GM19467 (cell line): ENCODE data around the gene ZNF691.

Source experiments
- ATAC-seq: cut with Tn5 transposase; IDR thresholded peaks from one replicate; pipeline ENCODE4 v1.9.1; 2021; ENCODE audit warnings: mild to moderate bottlenecking, moderate library complexity; ENCODE audit not compliant: unreplicated experiment

Gene ZNF691

DNA sequence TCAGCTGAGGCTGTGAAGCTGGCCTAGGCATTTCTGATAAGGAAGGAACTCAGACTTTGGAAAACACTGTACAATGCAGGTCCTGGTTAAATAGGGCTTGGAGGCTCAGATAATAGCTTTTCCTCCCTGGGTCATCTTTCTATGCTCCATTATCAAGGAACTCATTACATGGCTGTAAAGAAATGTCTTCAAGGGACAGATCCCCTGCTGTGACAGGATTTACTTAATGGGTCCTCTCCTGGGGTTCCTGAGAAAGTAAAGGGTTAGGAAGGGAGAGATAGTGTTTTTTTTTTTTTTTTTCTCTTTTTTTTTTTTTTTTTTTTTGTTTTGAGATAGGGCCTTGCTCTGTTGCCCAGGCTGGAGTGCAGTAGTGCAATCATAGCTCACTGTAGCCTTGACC is 15.1 kb upstream of the ZNF691 start:
- ATAC-seq = no peak

DNA sequence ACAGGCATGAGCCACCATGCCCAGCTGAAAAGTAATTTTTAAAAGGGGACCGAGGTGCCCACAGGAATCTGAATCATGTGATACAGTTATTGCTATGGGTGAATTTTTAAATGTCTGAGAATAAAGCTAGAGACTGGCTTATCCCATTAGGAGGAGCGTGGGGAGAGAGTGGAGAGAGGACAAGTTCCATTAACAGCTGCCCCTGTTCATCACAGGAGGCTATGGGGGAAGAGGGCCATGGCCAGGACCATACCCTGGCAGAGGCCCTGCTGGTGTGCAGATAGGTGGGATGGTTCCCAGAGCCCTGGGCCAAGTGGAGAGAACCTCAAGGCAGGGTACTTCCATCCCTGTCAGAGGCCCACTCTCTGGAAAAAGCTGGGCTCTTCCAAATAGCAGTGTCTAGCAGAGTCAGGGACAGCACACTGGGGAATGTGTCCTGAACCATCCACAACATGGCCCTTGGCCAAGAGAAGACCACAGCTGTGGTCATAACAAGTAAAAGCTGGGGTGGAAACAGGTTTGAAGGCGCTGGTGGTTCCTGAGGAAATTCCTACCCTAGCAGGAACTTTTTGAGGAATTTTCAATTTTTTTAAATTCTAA is 13.7 kb upstream of the ZNF691 start:
- no peak for ATAC-seq

DNA sequence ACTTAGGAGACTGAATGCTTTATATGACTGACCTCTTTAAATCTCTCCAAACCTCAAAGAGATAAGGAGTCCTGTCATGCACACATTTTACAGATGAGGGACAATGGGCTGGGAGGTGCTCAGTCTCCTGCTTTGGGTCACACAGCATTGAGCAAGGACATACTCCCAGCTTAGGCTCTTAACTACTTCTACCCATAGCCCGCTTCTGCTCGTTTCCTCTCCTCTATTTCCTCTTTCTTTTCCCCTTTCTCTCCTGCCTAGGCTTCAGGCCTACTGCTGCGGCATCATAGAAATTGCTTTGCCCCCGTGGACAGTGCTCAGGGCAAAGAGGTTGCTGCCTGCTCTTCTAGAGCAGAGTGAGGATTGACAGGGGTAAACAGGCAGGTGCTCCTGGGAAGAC is 12.4 kb upstream of the ZNF691 start:
- no peak for ATAC-seq

DNA sequence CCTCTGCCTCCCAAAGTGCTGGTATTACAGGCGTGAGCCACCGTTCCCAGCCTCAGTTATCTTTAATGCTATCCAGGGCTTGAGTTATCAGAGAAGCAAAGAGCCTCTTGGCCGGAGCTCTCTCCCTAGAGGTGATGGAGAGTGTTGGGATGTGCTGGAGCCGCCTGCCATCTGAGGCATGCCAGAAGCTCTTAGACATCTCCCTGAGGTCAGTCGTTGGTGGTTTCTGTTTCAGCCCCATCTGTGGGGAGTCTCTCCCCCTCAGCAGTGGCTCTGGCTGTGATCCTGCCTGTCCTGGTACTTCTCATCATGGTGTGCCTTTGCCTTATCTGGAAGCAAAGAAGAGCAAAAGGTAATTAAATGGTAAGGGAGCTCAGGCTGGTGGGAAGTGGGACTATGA is 11.6 kb upstream of the ZNF691 start:
- ATAC-seq = no peak

DNA sequence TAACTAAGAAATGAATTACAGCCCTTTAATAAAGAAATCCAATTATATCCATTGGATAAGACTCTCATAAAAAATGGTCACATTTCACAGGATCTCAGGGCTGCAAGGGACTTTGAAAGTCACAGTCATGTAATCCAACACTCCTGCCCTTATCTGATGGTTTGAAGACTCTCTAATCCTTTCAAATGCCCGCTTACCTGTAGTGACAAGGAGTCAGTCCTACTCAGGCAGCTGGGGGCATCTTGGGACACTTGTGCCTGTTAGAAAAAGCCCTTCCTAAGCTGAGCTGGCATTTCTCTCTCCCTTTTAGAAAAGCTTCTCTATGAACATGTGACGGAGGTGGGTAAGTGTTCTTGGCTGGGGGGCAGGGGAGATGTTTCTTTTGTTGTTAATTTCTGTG is 11.0 kb upstream of the ZNF691 start:
- no peak for ATAC-seq

DNA sequence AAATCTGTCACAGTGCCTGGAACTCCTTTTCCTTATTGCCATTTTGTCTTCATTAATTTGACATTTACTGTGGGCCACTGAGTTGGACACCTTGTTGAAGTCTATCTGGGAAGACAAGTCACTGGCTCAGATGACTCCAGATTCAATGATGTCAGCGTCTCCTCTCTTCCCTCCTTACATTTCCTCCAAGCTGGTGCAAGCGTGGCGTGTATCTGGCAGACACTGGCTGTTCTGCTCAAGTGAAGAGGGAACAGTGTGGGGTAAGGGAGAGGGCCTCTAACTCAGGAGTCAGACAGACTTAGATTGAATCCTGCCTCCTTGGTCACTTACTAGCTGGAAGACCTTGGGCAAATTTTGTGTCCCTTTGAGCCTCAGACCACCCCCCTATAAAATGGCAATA is 8.7 kb upstream of the ZNF691 start:
- ATAC-seq = no peak

DNA sequence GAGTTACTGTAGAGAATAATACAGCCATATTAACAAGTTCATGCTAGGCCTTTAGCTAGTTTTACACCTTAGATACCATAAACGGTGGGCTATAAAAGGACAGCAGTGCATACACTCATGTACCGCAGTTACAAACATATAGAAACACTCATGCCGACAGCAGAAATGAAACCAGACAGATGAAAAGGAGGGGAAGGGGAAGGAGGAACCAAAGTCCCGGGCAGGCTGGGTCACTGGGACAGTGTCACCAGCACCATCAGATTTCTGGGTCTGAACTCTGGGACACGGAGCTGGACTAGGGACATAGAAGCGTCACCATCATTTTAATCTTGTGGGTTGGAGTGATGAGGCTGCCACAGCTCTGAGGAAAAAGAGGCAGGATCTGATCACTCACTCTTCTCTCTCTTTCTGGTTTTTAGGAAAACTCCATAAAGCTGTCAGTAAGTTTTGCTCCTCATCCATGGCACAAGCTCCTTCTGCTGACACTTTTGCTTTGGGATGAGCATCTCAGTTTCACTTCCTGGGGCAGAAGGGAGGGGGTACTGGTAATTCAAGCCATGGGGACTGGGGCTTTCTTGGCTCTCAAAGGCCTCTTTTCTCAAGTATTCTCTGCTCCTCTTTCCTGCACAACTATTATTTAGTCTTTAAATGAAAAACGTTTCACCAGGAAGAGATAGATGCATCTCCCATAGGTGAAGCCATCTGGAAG is 7.8 kb upstream of the ZNF691 start:
- no peak for ATAC-seq

DNA sequence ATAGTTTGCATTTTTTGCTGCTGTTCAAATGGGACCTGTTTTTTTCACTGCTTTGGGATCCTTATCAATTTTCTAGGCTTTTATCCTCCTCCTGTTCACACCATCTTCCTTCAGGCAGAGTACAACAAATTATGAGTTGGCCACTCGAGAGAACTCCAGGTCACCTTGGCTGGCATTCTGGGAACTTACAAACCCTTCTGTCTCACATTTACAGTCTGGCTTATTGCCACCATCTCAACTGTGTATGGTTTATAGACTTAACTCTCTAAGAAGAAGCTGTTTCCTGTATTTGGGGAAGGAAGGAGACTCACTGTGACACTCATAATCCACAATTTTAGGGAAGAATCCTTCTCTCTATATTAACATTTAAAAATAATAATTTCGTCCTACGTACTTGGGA is 5.4 kb upstream of the ZNF691 start:
- ATAC-seq = no peak

DNA sequence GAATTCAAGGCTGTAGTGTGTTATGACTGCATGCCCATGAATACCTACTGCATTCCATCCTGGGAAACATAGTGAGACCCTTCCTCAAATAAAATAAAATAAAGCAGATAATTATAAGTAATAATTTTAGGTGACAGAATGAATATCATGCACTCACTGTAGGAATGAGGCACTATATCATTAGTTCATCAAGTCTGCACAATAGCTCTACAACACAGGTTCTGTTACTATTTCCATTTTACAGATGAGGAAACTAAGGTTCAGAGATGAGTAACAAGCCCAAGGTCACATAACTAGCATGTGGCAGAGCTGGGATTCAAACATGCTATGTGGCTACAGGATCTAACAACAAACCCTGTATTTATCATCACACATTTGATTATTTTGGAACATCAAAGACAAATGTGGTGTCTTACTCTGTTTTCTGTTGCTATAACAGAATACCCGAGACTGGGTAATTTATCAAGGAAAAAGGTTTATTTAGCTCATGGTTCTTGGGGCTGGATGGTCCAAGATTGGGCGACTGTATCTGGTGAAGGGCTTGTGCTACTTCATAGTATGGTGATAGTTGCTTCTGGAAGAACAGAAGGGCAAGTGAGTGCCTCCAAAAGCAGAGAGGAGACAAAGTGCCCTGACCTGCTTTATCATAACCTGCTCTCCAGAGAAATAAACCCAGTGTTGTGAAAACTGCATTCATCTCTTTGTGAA is 4.8 kb upstream of the ZNF691 start:
- ATAC-seq = no peak

DNA sequence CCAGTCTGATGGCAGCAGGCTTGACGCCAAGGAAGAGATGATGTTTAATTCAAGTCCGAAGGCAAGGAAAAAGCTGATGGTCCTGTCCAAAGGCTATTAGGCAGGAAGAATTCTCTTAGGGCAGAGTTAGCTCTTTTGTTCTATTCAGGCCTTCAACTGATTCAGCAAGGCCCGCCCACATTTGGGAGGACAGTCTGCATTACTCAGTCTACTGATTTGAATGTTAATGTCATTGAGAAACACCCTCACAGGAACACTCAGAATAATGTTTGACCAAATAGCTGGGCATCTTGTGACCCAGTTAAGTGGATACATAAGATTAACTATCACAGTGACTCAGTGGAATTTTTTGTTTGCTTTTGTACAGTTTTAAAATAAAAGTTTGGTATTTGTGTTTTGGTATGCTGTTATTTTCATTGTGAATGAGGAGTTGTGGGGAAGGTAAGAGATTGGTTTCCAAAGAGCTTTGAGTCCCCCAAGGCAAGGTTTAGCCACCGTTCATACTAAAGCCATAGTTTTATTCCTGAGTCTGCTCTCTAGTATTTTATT is 1.7 kb upstream of the ZNF691 start:
- ATAC-seq = no peak

DNA sequence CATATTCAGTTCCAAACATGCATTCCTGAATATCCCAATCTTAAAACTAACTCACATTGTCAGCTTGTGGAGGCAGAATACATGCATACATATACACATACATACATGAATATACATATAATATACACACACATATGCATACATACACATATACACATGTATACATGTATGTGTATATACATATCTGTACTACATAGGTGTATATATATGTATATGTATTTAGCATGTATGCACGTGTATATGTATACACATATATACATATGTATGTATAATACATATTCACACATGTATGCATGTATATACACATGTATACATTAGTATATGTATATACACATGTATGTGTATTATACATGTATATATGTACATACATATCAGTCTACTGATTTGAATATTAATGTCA is 1.2 kb upstream of the ZNF691 start:
- ATAC-seq = no peak

DNA sequence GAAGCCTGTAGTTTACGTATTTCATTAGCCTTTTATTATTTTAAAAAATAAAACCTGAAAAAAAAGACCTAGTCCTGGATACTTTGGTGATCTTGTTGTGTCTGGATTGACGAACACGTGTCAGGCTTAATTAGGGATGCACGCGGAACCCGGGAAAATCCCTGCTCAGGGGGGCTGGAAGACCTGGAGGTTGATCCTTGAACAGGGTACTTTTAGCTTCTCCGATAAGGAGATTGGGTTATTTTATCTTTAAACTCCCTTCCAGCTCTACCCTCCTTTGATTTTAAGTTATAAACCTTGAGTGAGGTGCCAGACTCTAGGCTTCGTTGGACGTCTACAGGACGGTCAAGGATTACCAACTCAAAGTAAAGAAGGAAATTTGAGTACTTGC is 552 bp upstream of the ZNF691 start:
- ATAC-seq = no peak

DNA sequence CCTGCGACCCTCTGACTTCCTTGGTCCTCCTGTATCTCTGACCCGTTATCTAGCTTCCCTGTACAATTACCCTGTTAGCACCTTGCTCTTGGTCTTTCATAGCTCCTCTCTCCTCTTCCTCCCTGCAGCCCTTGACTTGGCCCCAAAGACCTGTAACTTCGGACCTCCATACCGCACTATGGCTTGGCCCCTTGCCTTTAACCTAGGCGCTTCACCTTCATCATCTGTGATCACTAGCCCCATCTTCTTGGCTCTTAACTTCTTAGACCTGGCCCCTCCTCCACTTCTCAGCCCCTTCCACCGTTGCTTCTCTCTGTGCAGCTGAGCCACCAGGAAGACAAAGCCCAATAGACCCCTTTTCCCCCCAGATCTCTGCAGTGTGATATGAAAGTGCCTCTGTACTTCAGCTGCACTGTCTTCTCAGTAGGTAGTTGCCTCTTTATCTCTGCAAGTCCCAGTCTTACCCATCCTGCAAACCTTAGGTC is 740 bp downstream of the ZNF691 start:
- no peak for ATAC-seq

DNA sequence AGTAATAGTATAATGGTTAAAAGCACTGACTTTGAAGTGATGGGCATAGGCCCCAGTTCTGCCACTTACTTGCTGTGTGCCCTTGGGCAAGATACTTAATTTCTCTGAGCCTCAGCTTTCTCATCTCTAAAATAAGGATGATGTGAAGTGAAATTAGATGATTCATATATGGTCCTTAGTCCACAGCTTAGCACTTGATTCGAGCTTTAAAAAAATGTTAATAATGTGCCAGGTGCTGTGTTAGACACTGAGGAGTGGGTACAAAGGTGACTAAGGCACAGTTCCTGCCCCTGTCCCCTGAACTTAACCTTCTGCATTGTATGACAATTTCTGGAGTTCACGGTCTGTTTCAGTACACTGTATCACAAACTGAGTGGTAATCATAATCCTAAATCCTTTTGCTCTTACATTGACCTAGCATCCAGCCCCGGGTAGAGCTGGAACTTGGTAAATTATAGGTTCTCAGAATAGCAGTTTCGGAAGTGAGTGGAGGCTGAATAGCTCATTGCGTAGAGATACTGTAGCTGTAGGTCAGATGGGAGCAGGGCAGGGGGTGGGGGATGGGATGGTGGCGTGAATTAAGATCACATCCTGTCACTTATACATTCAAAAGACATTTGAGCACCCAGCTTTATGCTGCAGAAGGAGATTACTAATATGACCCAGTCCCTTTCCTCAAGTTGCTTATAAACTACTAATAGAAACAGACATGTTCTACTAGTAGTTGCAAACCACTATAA is 1.5 kb downstream of the ZNF691 start:
- no peak for ATAC-seq

DNA sequence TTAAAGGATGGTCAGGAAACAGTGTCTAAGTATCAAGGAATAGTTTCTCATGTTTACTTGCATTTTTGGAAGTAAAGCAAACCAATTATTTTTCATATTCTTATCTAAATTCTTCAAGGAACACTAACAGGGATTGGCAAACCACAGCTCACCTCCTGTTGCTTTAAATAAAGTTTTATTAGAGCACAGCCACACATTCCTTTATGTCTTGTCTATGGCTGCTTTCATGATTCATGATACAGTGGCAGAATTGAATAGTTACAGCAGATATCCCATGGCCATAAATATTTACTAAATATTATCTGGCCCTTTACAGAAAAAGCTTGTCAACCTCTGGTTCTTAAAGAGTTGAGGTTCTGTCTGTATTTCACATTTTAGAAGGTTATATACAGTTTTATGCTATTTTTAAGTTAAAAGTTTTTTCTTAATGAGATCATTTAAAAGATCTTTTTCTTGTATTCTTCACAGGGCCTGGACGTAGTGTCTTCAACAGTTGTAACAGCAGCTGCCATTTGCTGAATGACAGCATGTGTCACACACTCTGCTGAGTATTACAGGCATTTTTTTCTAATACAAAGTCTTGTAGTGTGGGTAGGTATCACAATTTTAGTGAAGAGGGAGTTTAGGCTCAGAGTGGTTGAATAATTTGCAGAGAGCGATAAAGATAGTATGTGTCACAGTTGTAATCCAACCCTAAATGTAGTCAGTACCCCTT is 2.6 kb downstream of the ZNF691 start:
- ATAC-seq = no peak

DNA sequence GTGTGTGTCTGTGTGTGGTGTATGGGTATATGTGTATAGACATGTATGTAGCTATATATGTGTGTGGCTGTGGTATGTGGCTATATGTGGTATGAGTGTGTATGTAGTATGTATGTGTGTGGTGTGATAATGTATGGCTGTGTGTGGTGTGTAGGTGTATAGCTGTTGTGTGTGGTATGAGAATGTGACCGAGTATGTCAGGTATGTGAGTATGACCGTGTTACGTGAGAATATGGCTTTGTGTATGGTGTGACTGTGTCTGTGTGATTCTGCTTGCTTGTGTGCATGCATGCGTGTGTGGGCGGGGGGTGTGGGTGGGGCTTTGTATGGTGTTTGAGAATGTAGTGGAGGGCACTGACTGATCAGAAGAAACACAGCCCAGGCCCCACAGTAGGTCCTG is 3.5 kb downstream of the ZNF691 start:
- no peak for ATAC-seq

DNA sequence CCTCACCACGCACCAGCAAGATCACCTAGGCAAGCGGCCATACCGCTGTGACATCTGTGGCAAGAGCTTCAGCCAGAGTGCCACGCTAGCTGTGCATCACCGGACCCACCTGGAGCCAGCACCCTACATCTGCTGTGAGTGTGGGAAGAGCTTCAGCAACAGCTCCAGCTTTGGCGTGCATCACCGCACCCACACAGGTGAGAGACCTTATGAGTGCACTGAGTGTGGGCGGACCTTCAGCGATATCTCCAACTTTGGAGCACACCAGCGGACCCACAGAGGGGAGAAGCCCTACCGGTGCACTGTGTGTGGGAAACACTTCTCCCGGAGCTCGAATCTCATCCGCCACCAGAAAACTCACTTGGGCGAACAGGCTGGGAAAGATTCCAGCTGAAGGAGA is 5.0 kb downstream of the ZNF691 start:
- ATAC-seq = no peak

DNA sequence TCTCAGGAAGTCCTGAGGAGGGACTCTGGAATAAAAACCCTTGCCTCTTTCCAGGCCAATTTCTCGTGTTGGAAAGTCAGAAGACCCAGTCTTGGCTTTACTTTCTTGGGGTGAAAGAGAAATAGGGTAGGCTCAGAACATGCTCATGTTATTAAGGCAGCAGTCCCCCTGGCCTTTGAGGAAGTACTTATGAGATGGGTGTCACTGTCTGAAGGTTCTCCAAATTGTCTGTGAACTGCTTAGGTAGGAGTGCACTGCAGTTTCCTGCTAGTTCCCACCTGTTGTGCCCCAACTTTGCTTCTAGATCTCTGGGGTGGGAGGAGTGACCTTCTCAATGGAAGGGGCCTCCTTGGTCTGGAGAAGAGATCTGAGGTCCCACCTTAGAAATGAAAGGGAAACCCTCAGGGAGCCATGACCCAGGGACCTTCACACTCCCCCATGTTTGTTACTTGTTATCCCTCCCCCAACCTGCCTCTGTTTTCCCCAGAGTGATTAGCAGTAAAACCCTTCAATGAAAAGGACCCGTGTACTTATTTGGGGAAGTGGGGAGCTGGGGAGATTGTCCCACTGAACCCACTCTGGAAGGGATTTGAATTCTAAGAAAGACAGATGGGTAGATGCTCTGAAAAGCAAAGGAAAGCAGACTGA is 5.7 kb downstream of the ZNF691 start:
- ATAC-seq = no peak

DNA sequence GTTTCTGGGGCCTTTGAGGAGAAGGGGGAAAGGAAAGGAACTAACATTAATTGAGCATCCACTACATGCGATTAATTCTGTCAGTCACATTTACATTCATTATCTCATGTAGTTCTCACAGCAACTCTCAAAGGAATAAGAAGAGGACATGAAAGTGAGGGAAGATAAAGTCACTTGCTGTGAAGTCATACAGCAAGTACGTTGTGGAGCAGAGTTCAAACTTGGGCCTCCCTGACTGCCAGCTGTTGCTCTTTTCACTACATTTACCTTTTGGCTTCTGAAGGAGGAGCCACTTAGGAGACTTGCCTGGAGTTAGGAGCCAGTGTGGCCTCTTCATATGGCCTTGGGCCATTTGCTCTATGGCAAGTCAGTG is 6.2 kb downstream of the ZNF691 start:
- ATAC-seq = no peak
